NCI-H748 (cell line): ENCODE measurements around the gene CHIA.
A peak's percentile ranks its signal among the peaks of the same experiment; 100 is the strongest.
"Not testable (repeated sequence)": the region's sequence is repeated elsewhere in the genome, so short reads cannot be mapped to it uniquely, and the experiment has no call there.

ENCODE experiments used
- DNase-seq: peaks from one replicate; lab custom pipeline; 2025; ENCODE audit not compliant: unreplicated experiment; lab: John Stamatoyannopoulos, UW

Gene CHIA

GRCh38 chr1:111283838-111284237 is 6.8 kb upstream of the CHIA start:
- DNase-seq, result no peak

GRCh38 chr1:111285879-111286278 is 4.8 kb upstream of the CHIA start:
- no peak for DNase-seq

GRCh38 chr1:111286912-111287311 is 3.7 kb upstream of the CHIA start:
- no peak for DNase-seq

GRCh38 chr1:111289371-111289770 is 1.3 kb upstream of the CHIA start:
- no peak for DNase-seq

GRCh38 chr1:111290104-111290503 is 547 bp upstream of the CHIA start:
- no peak for DNase-seq

- DNase-seq, result no peak
Observed at GRCh38 chr1:111294390-111294789, 3.7 kb downstream of the CHIA start.

- no peak for DNase-seq
Observed at GRCh38 chr1:111302374-111302773, 11.7 kb downstream of the CHIA start.

GRCh38 chr1:111309690-111310089 is 19.0 kb downstream of the CHIA start:
- DNase-seq, result no peak

- DNase-seq, result no peak
Observed at GRCh38 chr1:111318523-111318922, 27.9 kb downstream of the CHIA start.

- no peak for DNase-seq
Observed at GRCh38 chr1:111320066-111320879, 29.6 kb downstream of the CHIA start.

- no peak for DNase-seq
Observed at GRCh38 chr1:111323231-111323630, 32.6 kb downstream of the CHIA start.

GRCh38 chr1:111332190-111332589 is 41.5 kb downstream of the CHIA start:
- no peak for DNase-seq

GRCh38 chr1:111334169-111334568 is 43.5 kb downstream of the CHIA start:
- DNase-seq, result peak; percentile 17

GRCh38 chr1:111335214-111335877 is 44.7 kb downstream of the CHIA start:
- DNase-seq, result peak; percentile 12

GRCh38 chr1:111338849-111339248 is 48.2 kb downstream of the CHIA start:
- DNase-seq, result not testable (repeated sequence)

- peak; percentile 98 for DNase-seq
Observed at GRCh38 chr1:111346089-111346885, 55.6 kb downstream of the CHIA start.

- DNase-seq, result no peak
Observed at GRCh38 chr1:111347026-111347425, 56.4 kb downstream of the CHIA start.

GRCh38 chr1:111351700-111352099 is 61.0 kb downstream of the CHIA start:
- no peak for DNase-seq

GRCh38 chr1:111354584-111354983 is 63.9 kb downstream of the CHIA start:
- DNase-seq, result no peak

- no peak for DNase-seq
Observed at GRCh38 chr1:111358964-111359363, 68.3 kb downstream of the CHIA start.

GRCh38 chr1:111359376-111359775 is 68.7 kb downstream of the CHIA start:
- DNase-seq, result no peak

GRCh38 chr1:111360257-111360656 is 69.6 kb downstream of the CHIA start:
- not testable (repeated sequence) for DNase-seq
